Measurements from ENCODE around the gene CGB8.
"Not testable (repeated sequence)": the region's sequence is repeated elsewhere in the genome, so short reads cannot be mapped to it uniquely, and the experiment has no call there.

The CGB8 gene

DNA sequence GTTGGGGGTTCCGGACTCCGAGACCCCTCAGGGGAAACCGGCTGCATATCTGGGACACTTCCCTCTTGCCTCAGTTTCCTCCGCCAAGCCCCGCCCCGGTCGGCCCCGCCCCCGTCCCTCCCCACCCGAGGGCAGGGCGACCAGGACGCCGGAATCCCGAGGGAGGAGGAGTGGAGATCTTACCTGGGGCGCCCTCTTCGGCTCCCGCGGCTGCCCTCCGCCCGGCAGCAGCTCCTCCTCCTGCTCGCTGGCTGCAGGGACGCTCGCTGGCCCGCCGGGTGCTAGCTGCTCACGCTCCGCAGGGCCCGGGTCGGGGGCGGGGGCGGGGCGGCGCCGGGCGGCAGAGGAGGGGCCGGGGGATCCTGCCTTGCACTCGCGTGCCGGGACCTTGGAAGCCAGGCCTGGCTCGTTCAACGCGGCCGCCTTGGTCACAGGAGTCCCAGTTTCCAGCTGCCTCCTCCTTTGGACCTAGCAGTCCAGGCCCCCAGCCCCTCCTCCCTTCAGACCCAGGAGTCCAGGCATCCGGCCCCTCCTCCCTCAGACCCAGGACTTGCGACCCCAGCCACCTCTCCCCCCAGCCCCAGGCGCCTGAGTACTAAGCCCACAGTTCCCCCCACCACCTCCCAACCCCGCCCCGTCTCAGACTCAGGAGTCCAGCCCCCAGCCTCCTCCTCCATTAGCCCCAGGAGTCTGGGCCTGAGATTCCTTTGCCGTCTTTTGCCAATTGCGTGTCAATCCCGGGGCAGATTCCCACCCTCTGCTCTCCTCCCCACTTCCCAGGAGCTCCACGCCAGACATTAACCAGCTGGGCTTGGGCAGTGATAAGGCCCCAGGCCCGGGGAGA is 16.1 kb upstream of the CGB8 start, which contains the start of gene NTF4:
TSS of gene NTF4 (minus strand) at position 51 of the 844 bp plus-strand sequence. CDS start 2,821 bp downstream, outside the sequence.
- DNase-seq, result no peak

DNA sequence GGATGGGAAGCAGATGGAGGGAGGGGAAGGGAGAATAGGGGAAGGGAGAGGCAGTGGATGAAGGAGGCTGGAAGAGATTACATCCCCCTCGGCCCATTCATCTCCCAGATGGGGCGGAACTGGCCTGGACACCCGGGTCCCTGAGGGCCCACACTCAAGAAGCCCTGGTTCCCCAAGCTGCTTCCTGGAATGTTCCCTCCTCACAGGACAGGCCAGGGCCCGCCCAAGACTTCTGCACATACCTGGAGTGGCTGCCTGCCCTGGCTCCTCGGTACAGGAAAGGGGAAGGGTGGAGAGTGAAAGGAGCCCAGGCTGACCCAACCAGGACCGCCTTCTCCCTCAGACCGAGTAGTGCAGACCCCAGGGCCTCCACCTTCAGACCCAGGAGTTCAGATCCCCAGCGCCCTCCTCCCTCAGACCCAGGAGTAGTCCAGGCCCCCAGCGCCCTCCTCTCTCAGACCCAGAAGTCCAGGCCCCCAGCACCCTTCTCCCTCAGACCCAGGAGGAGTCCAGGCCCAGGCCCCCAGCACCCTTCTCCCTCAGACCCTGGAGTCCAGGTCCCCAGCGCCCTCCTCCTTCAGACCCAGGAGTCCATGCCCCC is 15.2 kb upstream of the CGB8 start:
- no peak for DNase-seq

DNA sequence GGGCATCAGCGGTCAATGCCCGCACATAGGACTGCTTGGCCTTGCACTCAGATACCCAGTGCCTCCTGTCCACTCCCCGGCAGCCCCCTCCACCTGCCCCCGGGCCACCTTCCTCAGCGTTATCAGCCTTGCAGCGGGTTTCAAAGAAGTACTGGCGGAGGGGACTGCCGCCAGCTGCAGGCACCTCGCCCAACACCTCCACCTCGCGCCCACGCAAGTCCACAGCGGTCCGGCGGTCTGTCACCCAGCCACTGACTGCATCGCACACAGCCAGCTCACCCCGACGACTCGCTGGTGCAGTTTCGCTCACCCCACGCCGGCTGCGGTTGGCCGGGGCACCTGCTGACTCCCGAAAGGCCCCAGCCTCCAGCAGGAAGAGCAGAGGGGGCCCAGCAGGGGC is 12.5 kb upstream of the CGB8 start:
- DNase-seq, result no peak

DNA sequence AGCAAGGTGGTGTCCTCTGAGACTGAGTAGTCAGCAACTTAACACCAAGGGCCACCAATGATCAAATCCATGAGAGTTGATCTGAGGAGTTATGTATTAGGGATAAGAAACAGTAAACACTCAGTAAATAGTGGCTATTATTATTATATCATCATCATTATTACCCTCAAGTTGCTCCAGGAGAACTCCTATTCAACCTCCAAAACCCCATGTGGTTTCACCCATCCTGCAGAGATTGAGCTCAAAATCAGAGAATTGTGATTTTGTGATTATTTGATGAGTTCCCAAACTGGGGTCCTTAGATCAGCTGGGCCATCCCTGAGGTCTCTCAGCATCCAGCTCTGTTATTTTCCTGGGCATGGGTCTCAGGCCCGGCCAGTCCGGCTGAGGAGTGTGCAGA is 12.1 kb upstream of the CGB8 start:
- no peak for DNase-seq

DNA sequence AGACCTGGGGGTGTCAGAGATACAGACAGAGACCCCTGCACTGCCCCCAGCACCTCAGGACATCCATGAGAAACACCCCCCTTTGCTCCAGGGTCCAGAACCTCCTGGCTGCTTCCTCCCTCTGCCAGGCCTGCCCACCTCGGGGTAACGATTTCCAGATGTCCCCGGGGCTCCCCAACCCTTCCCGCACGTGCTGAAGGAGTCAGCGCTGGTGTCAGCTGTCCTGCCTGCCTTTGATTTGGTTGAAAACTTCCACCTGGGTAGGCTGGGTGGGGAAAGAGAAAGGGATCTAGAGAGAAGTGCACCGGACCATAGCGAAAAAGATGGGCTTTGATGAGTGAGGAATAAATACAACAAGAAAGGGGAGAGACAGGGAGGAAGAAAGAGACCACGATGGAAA is 10.1 kb upstream of the CGB8 start:
- DNase-seq, result no peak

DNA sequence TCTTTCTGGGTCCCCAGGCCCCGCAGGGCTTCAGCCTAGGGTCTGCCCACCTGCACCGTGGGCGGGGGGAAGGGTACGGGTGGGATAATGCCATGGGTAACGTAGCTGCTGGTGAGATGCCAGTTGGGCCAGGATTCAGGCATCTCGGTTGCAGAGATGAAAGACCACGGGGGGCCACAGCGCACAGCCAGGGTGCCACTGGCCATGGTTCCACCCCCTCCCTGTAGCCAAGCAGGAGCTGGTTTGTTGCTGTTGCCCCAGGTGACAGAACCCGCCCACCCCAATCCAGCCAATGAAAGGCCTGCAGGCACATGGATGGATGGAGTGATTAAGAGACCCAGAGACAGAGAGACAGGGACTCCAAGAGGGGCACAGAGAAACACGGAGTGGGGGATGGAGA is 9.7 kb upstream of the CGB8 start:
- DNase-seq, result no peak

DNA sequence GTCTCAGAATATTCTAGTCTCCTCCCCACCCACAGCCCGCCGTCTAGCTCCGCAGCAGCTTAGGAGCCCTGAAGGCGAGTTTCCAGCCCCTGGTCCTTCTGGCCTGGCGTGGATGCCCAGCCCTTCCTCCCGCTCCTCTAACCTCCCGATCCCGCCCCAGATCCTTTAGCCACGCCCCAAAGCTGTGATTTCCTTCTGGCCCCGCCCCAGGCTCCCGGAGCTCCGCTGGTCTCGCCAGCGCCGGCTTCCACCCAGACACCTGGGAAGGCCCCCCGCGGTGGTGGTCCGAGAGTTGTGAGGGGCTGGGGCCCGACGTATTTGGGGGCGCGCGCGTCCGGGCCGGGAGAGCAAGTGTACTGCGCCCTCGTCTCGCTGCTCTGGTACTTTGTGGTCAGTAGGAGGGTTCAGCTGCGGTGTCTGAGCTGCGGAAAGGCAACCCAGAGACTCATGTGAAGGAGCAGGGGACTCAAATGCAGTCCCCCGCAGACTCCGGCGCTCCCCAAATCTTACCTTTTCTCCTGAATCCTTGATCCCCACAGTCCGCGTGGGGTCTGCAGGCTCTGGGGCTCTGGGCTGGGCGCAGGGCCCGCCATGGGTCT is 8.8 kb upstream of the CGB8 start, which contains the start of gene CGB7:
TSS of gene CGB7 (minus strand) at position 114 of the 599 bp plus-strand sequence. CDS start 2,374 bp downstream, outside the sequence.
- no peak for DNase-seq

DNA sequence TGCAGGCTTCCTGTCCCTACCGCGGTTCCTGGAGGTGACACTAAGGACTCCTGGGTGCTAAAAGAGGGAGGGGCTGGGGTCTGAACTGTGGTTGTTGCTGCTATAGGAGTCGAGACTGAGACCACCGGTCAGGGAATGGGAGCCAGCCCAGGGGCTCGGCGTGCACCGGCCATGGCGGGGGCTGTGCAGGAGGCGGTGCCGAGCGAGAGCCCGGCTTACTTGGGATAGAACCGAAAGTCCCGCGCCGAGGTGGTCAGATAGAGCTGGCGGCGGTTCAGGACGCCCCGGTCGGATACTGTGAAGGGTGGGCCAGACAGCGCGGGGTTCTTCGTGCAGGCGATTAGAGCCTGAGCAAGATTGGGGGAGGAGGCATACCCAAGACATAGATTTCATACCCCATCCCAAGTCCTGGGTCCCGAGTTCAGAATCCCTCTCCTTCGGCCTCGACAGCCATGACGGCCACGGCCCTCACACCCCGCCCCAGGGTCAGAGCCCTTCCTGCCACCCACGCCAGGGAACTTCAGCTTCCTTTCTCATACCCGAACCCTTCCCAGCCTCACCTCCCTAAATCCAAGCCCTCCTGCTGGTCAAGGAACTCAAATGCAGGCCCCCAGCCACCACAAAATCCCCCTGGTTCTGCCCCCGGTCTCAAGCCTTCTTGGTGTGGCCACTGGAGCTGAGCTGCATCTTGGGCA is 8.1 kb upstream of the CGB8 start:
- not testable (repeated sequence) for DNase-seq

DNA sequence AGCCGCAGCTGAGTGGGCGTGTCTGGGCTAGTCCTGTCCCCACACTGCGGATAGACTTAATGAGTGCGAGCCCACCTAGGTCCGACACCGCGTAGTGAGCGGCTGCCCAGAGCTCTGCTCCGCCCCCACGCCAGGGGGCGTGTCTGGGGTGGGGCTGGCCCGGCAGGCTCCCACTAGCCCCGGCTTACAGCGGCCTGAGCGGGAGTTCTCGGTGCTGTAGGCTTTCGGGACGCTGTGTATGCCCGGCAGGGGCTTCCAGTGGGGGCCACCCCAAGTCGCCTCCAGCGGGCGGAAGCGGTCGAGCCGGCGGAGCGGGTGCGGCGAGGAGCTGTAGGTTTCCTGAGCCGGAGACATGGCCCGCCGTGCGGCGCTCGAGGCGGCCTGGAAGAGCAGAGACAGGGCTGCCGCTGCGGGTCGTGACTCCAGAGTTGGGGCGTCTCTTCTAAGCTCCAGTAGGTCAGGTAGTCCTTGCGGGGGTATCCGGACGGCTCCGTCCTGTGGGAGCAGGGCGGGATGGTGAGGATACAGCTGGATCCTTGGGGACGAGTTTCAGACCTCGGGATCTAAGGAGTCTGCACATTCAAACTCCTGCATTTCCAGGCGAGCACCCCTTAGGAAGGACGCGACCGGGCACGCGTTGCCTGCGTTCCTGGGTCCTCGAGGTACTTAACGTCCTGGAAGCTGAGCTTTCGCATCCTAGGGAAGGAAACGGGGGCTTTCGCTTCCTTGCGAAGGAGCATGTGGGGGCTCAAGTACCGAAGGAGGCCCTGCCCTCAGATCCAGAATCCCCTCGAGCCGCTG is 7.4 kb upstream of the CGB8 start:
- no peak for DNase-seq

DNA sequence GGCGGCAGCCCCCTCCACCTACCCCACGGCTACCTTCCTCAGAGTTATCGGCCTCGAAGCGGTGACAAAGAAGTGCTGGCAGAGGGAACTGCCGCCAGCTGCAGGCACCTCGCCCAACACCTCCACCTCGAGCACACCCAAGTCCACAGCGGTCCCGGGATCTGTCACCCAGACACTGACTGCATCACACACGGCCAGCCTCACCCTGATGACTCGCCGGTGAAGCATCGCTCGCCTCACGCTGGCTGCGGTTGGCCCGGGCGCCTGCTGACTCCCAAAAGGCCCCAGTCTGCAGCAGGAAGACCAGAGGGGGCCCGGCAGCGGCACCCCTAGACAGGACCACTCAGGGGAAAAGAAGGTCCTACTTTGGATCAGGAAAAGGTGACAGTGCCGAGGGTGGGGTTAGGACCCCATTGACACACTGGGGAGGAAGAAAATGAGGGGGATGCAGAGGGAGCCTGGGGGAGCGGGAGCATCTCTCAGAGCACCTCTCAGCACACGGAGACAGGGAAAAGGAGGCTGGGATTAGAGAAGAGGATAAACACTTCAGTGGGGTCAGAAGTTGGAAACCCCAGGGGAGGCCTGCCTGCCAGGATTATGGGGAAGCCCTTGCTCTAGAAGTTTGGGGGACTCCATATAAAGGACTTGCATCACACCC is 1.6 kb upstream of the CGB8 start:
- not testable (repeated sequence) for DNase-seq

DNA sequence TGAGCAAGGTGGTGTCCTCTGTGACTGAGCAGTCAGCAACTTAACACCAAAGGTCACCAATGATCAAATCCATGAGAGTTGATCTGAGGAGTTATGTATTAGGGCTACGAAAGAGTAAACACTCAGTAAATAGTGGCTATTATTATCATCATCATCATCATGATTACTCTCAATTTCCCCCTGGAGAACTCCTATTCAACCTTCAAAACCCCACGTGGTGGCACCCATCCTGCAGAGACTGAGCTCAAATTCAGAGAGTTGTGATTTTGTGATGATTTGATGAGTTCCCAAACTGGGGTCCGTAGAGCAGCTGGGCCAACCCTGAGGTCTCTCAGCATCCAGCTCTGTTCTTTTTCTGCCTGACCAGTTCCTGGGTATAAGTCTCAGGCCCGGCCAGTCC is 923 bp upstream of the CGB8 start:
- DNase-seq, result not testable (repeated sequence)

DNA sequence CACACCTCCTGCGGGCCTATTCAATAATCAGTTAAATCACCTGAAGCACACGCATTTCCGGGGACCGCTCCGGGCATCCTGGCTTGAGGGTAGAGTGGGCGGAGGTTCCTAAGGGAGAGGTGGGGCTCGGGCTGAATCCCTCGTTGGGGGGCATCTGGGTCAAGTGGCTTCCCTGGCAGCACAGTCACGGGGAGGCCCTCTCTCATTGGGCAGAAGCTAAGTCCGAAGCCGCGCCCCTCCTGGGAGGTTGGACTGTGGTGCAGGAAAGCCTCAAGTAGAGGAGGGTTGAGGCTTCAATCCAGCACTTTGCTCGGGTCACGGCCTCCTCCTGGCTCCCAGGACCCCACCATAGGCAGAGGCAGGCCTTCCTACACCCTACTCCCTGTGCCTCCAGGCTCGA is 5.4 kb downstream of the CGB8 start, which contains the start of gene CGB5:
TSS of gene CGB5 (plus strand) at position 301 of the 400 bp plus-strand sequence. CDS start 362 bp downstream, outside the sequence.
- not testable (repeated sequence) for DNase-seq

DNA sequence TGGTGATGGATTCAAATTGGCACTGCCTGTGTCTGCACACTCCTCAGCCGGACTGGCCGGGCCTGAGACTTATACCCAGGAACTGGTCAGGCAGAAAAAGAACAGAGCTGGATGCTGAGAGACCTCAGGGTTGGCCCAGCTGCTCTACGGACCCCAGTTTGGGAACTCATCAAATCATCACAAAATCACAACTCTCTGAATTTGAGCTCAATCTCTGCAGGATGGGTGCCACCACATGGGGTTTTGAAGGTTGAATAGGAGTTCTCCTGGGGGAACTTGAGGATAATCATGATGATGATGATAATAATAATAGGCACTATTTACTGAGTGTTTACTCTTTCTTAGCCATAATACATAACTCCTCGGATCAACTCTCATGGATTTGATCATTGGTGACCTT is 6.2 kb downstream of the CGB8 start:
- DNase-seq, result not testable (repeated sequence)

DNA sequence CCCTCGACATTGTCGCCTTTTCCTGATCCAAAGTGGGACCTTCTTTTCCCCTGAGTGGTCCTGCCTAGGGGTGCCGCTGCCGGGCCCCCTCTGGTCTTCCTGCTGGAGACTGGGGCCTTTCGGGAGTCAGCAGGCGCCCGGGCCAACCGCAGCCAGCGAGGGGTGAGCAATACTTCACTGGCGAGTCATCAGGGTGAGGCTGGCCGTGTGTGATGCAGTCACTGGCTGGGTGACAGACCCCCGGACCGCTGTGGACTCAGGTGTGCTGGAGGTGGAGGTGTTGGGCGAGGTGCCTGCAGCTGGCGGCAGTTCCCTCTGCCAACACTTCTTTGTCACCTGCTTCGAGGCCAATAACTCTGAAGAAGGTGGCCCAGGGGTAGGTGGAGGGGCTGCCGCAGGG is 6.7 kb downstream of the CGB8 start:
- DNase-seq, result no peak

DNA sequence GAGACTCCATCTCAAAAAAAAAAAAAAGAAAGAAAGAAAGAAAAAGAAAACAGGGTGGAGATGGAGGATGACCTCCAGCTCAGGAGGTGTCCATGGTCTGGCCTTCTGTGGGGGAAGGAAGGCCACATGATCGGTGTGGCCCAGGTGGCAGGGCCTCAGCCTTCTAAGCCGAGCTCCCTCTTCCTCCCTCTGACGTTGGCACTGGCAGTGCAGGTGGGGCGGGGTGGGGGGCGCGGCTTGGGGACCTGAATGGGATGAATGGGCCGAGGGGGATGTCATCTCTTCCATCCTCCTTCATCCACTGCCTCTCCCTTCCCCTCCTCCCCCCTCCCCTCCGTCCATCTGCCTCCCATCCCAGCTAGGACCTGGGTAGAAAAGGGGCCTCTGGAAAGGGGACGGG is 9.2 kb downstream of the CGB8 start:
- not testable (repeated sequence) for DNase-seq

DNA sequence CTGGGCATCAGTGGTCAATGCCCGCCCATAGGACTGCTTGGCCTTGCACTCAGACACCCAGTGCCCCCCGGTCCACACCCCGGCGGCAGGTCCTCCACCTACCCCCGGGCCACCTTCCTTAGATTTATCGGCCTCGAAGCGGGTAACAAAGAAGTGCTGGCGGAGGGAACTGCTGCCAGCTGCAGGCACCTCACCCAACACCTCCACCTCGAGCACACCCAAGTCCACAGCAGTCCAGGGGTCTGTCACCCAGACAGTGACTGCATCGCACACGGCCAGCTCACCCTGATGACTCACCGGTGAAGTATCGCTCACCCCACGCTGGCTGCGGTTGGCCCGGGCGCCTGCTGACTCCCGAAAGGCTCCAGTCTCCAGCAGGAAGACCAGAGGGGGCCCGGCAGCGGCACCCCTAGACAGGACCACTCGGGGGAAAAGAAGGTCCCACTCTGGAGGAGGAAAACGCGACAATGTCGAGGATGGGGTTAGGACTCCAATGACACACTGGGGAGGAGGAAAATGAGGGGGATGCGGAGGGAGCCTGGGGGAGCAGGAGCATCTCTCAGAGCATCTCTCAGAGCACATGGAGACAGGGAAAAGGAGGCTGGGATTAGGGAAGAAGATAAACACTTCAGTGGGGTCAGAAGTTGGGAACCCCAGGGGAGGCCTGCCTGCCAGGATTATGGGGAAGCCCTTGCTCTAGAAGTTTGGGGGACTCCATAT is 10.2 kb downstream of the CGB8 start:
- not testable (repeated sequence) for DNase-seq

DNA sequence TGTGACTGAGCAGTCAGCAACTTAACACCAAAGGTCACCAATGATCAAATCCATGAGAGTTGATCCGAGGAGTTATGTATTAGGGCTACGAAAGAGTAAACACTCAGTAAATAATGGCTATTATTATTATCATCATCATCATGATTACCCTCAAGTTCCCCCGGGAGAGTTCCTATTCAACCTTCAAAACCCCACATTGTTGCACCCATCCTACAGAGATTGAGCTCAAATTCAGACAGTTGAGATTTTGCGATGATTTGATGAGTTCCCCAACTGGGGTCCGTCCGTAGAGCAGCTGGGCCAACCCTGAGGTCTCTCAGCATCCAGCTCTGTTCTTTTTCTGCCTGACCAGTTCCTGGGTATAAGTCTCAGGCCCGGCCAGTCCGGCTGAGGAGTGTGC is 10.8 kb downstream of the CGB8 start:
- DNase-seq, result not testable (repeated sequence)

DNA sequence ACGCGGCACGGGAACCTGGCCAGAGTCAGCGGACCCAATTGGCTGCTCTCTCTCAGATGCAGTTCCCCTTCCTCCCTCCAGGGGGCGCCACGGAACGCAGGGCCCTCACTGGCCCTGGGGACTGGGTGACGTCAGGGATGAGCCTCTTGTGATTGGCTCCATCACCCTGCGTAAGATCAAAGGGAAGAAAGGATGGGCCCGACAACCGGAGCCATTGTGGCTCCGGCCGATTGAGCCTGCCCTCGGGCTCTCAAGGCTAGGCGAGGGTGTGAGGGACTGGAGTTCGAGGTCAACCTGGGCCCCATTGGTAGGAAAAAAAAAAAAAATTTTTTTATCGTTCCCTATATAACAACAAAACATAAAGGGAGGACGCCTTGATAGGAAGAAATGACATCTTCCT is 12.1 kb downstream of the CGB8 start, which contains the start of gene CGB1:
TSS of gene CGB1 (minus strand) at position 81 of the 400 bp plus-strand sequence. CDS start 184 bp downstream, outside the sequence.
- not testable (repeated sequence) for DNase-seq

DNA sequence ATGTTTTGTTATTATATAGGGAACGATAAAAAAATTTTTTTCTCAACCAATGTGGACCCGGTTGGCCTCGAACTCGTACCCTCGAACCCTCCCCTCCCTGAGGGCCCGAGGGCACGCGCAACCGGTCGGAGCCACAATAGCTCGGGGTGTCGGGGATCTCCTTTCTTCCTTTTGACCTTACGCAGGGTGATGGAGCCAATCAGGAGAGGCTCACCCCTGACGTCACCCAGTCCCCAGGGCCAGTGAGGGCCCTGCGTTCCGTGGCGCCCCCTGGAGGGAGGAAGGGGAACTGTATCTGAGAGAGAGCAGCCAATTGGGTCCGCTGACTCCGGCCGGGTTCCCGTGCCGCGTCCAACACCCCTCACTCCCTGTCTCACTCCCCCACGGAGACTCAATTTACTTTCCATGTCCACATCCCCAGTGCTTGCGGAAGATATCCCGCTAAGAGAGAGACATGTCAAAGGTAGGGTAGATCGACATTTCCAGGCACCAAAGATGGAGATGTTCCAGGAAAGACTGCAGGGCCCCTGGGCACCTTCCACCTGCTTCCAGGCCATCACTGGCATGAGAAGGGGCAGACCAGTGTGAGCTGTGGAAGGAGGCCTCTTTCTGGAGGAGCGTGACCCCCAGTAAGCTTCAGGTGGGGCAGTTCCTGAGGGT is 17.1 kb downstream of the CGB8 start, which contains the start of gene CGB2:
TSS of gene CGB2 (plus strand) at position 249 of the 660 bp plus-strand sequence. CDS start at position 455, 206 bp downstream.
- not testable (repeated sequence) for DNase-seq

DNA sequence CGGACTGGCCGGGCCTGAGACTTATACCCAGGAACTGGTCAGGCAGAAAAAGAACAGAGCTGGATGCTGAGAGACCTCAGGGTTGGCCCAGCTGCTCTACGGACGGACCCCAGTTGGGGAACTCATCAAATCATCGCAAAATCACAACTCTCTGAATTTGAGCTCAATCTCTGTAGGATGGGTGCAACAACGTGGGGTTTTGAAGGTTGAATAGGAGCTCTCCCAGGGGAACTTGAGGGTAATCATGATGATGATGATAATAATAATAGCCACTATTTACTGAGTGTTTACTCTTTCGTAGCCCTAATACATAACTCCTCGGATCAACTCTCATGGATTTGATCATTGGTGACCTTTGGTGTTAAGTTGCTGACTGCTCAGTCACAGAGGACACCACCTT is 18.6 kb downstream of the CGB8 start:
- DNase-seq, result not testable (repeated sequence)
